ENCODE results near the gene EDDM13. TPM values are rescaled to one million over a fixed set of nuclear protein-coding genes. Genes with fewer than 3 reads are reported as not detected.

Gene EDDM13
- total and polyA plus RNA-seq, 3 donors from 2014 or later: 0.79 to 1.8 TPM; not detected in 1

DNA sequence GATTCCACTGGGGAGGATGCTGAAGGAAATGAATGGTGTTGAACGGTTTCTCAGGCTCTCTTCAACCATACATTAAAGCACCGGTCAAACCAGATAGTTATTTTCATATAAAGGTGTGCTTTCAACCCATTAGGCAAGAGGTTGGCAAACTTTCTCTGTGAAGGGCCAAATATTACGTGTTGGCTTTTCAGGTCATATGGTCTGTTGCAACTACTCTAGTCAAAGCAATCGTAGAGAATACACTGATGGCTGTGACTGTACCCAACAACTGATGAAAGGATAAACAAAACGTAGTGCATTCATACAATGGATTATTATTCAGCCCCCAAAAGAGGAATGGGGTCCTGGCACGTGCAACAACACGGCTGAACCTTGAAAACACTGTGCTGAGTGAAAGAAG lies 36.2 kb downstream of the EDDM13 start:
- Histone ChIP-seq H3K36me3 (ENCODE audit: low read depth, missing control alignments) (no peaks in the 10 kb centered on the region), H3K27me3 (no peaks in the 10 kb centered on the region), H3K4me3 (no peak overlapping the region), H3K9me3 (no peaks in the 10 kb centered on the region), H3K4me1 (peaks cover 14% of the 10 kb centered on the region), H3K27ac (no peak overlapping the region)
- intact Hi-C loops (cut with DNase I; ENCODE audit: low total_unique reads): no loop called here
- no peak for DNase-seq
- 86 to 90% methylated on average over 7 of the region's 7 CpGs for WGBS, 2 donors
- TF ChIP-seq, protein P1, sequence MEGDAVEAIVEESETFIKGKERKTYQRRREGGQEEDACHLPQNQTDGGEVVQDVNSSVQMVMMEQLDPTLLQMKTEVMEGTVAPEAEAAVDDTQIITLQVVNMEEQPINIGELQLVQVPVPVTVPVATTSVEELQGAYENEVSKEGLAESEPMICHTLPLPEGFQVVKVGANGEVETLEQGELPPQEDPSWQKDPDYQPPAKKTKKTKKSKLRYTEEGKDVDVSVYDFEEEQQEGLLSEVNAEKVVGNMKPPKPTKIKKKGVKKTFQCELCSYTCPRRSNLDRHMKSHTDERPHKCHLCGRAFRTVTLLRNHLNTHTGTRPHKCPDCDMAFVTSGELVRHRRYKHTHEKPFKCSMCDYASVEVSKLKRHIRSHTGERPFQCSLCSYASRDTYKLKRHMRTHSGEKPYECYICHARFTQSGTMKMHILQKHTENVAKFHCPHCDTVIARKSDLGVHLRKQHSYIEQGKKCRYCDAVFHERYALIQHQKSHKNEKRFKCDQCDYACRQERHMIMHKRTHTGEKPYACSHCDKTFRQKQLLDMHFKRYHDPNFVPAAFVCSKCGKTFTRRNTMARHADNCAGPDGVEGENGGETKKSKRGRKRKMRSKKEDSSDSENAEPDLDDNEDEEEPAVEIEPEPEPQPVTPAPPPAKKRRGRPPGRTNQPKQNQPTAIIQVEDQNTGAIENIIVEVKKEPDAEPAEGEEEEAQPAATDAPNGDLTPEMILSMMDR (IDR thresholded peaks at IDR 0.05): no peak
- no peak for TF ChIP-seq POLR2A (IDR thresholded peaks at IDR 0.05)

DNA sequence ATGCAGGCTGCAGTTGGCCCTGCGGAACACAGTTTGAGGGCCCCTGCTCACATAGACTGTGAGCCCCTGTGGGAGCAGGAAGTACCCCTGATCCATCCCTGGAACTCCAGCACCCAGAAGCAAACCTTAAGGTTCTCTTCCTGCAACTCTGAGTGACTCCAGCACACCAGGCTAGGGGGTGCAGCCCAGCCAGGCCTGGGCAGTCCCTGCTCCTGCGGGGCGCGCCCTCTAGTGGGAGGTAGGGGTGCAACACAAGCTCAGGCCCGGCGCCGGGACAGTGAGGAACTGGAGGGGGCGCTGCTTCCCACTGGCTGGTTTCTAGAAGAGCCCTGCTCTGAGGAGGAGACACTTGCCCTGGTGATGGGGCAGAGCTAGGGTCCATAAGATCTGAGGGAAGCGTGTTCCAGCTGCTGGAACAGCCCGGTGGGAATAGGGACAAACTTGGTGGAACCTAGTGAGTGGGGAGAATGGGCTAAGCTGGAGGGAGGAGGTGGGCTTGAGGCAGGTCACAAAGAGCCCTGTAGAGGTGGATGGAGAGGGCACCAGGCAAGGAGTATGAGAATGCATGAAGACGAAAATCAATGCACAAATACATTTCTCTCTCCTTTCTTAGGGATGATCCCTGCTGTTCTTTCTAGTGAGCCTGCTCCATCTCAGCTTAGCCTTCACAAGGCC lies 37.1 kb downstream of the EDDM13 start:
- Histone ChIP-seq H3K36me3 (ENCODE audit: low read depth, missing control alignments) (no peaks in the 10 kb centered on the region), H3K4me1 (peaks cover 18% of the 10 kb centered on the region), H3K4me3 (no peak overlapping the region), H3K27me3 (no peaks in the 10 kb centered on the region), H3K9me3 (no peaks in the 10 kb centered on the region), H3K27ac (no peak overlapping the region)
- no peak for TF ChIP-seq POLR2A (IDR thresholded peaks at IDR 0.05)
- TF ChIP-seq, protein P1 (IDR thresholded peaks at IDR 0.05): peak; percentile 19 to 39 (median 38)
- WGBS, 2 donors: 80 to 95% methylated on average over 4 to 11 of the region's 11 CpGs
- intact Hi-C loops (cut with DNase I; ENCODE audit: low total_unique reads): no loop called here
- DNase-seq: peak; percentile 50

DNA sequence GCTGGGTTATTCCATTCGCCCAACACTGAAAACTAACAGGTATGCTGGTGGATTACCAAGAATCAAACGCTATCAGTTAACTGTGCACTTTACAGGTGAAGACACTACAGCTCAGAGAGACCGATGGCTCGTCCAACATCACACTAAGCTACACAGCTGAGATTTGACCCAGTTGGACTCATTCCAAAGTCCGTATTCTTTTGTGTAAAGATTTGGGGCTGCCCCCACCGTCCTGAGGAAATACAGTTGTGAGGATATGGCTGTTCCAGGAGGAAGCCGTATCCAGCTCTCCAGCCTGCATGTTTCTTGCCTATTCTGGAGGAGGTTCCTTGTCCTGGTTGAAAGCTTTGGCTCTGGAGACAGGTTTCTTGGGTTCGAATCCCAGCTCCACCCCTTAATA lies 37.9 kb downstream of the EDDM13 start:
- Histone ChIP-seq H3K36me3 (ENCODE audit: low read depth, missing control alignments) (no peaks in the 10 kb centered on the region), H3K27ac (no peak overlapping the region), H3K9me3 (no peaks in the 10 kb centered on the region), H3K4me1 (peaks cover 16% of the 10 kb centered on the region), H3K27me3 (no peaks in the 10 kb centered on the region), H3K4me3 (no peak overlapping the region)
- WGBS, 2 donors: 79 to 83% methylated on average over 8 of the region's 8 CpGs
- DNase-seq: no peak
- TF ChIP-seq, protein P1 (IDR thresholded peaks at IDR 0.05): no peak
- no peak for TF ChIP-seq POLR2A (IDR thresholded peaks at IDR 0.05)
- intact Hi-C loops (cut with DNase I; ENCODE audit: low total_unique reads): no loop called here

DNA sequence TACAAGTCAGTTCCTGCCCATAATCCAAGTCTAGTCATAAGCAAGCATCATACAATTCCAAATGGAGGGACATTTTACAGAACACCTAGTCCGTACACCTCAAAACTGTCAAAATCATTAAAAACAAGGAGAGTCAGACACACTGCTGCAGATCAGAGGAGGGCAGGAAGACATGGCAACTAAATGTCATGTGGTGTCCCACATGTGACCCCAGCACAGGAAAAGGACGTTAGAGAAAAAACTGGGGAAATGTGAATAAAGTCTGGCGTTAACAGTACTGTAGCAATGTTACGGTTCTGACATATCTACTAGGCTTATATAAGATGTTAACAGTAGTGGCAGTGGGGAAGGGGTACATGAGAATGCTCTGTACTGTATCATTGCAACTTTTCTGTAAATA lies 39.8 kb downstream of the EDDM13 start:
- no peaks in the 10 kb centered on the region for H3K9me3 ChIP-seq
- no peak overlapping the region for H3K27ac ChIP-seq
- H3K4me1 ChIP-seq: peaks cover 18% of the 10 kb centered on the region
- TF ChIP-seq, protein P1 (IDR thresholded peaks at IDR 0.05): no peak
- no peak for TF ChIP-seq POLR2A (IDR thresholded peaks at IDR 0.05)
- 84 to 86% methylated on average over 4 of the region's 4 CpGs for WGBS, 2 donors
- no peaks in the 10 kb centered on the region for H3K36me3 ChIP-seq (ENCODE audit: low read depth, missing control alignments)
- no peaks in the 10 kb centered on the region for H3K27me3 ChIP-seq
- intact Hi-C loops (cut with DNase I; ENCODE audit: low total_unique reads): no loop called here
- no peak overlapping the region for H3K4me3 ChIP-seq
- no peak for DNase-seq

All from testis (tissue), 3 donors.